Ascending aorta (tissue), 2 donors: ENCODE measurements around the gene PRLR. TPM values are rescaled to one million over a fixed set of nuclear protein-coding genes. Genes with fewer than 3 reads are reported as not detected.

Experiments
- DNase-seq, 2 donors: peaks; one replicate each; pipeline ENCODE4 v3.0.0-alpha.2; 2019; ENCODE audit warnings: low spot score in 2 of 2
- H3K27ac ChIP-seq, 2 donors: fragments of 200-600 bp; sonication (generic); one replicate each; pipeline ENCODE4 v1.5.1; 2016 to 2017; ENCODE audit warnings: mild to moderate bottlenecking in 1 of 2
- H3K27me3 ChIP-seq: fragments of 200-600 bp; sonication (generic); one replicate; pipeline ENCODE4 v1.5.1; 2017
- H3K36me3 ChIP-seq, 2 donors: fragments of 200-600 bp; sonication (generic); one replicate each; pipeline ENCODE4 v1.5.1; 2016
- H3K4me1 ChIP-seq, 2 donors: fragments of 200-600 bp; sonication (generic); one replicate each; pipeline ENCODE4 v1.5.1; 2016 to 2017; ENCODE audit warnings: mild to moderate bottlenecking in 1 of 2
- H3K4me3 ChIP-seq, 2 donors: fragments of 200-600 bp; sonication (generic); one replicate each; pipeline ENCODE4 v1.5.1; 2016 to 2017; ENCODE audit warnings: mild to moderate bottlenecking in 1 of 2
- H3K9me3 ChIP-seq, 2 donors: fragments of 200-600 bp; sonication (generic); one replicate each; pipeline ENCODE4 v1.5.1; 2016
- intact Hi-C: fragments of 100-400 bp; cut with DNase I; formaldehyde crosslinking; loops from one replicate; pipeline ENCODE4 v1.15.1; 2023
- total RNA-seq: library from RNA; depleted of rRNA; stranded (reverse); fragments of >200 nt; gene quantifications from one replicate; pipeline ENCODE4 v1.1.0, GENCODE V29; 2016
- TF ChIP-seq, protein P1 (sequence below), 3 experiments: fragments of 200-600 bp in 2 of 3; fragments of 450-650 bp in 1 of 3; sonication (generic) in 2 of 3; IDR thresholded peaks; one replicate each; pipeline ENCODE4 v1.5.1; 2016 to 2019; ENCODE audit warnings: antibody characterized with exemption in 3 of 3, mild to moderate bottlenecking in 1 of 3, moderate library complexity in 1 of 3

The PRLR gene
- total RNA-seq, 1 donor from 2014 or later: 0.43 TPM

DNA sequence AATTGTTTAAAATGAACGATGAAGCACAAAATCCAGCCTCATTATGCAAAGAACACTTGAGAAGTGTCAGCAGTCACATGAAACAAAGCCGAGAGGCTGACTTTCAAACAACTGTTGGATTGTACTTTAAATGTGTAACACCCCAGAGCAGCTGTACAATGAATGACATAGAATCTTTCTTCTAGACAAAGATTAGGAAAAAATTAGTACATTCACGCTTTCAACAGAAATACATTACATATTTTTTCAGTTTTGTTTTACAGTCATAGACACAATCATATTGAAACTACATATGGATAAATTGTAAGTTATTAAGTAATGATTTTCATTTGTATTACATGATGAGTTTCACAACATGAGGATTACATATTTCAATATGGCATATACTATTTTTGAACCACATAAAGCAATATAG is 171.9 kb downstream of the PRLR start:
- Histone ChIP-seq H3K9me3 (no peaks in the 10 kb centered on the region), H3K27me3 (no peaks in the 10 kb centered on the region), H3K27ac (no peak overlapping the region), H3K4me3 (no peak overlapping the region), H3K4me1 (no peaks in the 10 kb centered on the region), H3K36me3 (no peaks in the 10 kb centered on the region)
- TF ChIP-seq, protein P1, sequence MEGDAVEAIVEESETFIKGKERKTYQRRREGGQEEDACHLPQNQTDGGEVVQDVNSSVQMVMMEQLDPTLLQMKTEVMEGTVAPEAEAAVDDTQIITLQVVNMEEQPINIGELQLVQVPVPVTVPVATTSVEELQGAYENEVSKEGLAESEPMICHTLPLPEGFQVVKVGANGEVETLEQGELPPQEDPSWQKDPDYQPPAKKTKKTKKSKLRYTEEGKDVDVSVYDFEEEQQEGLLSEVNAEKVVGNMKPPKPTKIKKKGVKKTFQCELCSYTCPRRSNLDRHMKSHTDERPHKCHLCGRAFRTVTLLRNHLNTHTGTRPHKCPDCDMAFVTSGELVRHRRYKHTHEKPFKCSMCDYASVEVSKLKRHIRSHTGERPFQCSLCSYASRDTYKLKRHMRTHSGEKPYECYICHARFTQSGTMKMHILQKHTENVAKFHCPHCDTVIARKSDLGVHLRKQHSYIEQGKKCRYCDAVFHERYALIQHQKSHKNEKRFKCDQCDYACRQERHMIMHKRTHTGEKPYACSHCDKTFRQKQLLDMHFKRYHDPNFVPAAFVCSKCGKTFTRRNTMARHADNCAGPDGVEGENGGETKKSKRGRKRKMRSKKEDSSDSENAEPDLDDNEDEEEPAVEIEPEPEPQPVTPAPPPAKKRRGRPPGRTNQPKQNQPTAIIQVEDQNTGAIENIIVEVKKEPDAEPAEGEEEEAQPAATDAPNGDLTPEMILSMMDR (IDR thresholded peaks at IDR 0.05): no peak
- intact Hi-C loops: no loop called here
- no peak for DNase-seq

DNA sequence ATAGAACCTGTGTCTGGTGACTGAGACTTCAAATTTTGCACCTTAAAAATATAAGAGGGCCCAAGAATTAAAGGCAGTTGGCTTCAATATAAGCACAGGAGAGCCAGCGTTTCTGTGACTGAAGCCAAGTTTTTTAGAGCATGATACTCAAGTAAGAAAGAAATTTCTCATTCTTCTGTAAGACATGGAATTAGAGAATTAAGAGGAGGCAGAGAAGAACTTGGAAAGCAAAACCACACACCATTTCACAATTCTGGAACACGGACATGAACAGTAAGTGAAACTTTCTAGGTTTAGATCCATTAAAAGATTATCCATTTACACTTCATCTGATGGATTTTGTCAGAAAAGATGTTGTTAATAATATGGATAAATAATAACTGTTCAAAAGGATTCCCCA is 173.6 kb downstream of the PRLR start:
- TF ChIP-seq, protein P1 (IDR thresholded peaks at IDR 0.05): no peak
- H3K36me3 ChIP-seq: no peaks in the 10 kb centered on the region
- no peaks in the 10 kb centered on the region for H3K9me3 ChIP-seq
- DNase-seq: no peak
- H3K27me3 ChIP-seq: no peaks in the 10 kb centered on the region
- H3K27ac ChIP-seq: no peak overlapping the region
- no peak overlapping the region for H3K4me3 ChIP-seq
- intact Hi-C loops: no loop called here
- no peaks in the 10 kb centered on the region for H3K4me1 ChIP-seq

DNA sequence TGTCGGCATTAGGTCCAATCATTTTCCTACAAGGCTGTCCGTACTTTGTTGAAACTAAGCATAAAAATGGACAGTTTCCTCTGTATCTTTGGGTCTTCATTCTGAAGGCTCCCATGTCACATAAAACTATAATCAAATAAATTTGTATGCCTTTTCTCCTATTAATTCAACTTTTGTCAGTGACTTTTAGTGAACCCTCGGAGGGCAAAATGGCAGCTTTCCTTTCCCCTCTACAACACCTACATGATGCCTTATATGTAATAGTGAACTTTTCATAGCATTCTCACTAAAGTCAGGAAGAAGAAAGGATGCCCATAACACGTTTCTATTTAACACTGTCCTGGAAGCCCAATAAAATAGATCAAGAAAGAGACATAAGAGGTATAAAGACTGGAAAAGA is 177.4 kb downstream of the PRLR start:
- H3K9me3 ChIP-seq: no peaks in the 10 kb centered on the region
- H3K27me3 ChIP-seq: no peaks in the 10 kb centered on the region
- TF ChIP-seq, protein P1 (IDR thresholded peaks at IDR 0.05): no peak
- no peak for DNase-seq
- H3K4me1 ChIP-seq: no peaks in the 10 kb centered on the region
- no peaks in the 10 kb centered on the region for H3K36me3 ChIP-seq
- no peak overlapping the region for H3K4me3 ChIP-seq
- intact Hi-C loops: no loop called here
- no peak overlapping the region for H3K27ac ChIP-seq

DNA sequence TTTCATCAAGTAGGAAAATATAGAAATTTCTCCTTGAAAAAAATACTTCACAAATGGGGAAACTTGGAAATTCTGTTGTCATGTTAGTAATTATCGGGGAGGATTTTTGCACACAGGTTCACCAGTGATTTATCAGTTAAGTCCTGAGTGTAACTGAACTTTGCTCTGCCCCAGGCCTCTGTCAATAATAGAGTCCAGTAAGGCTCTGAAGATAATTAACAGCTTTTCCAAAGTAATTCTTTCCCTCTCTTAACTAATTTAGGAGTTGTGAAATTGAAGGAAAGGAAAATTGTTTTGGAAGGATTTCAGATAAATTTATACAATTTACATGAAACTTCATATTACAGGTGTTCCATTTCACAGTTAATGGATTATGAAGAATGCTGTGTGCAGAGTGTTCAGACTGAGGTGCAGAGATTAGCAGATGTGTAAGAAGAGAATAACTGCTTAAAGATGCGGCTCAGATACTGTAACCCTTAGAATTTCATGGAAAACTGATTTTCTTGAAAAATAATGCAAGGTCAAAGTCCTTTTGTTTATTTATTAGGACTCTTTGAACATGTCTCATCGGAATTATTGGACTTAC is 179.7 kb downstream of the PRLR start:
- Histone ChIP-seq H3K9me3 (no peaks in the 10 kb centered on the region), H3K4me1 (no peaks in the 10 kb centered on the region), H3K27me3 (no peaks in the 10 kb centered on the region), H3K36me3 (no peaks in the 10 kb centered on the region), H3K4me3 (no peak overlapping the region), H3K27ac (no peak overlapping the region)
- no peak for DNase-seq
- TF ChIP-seq, protein P1 (IDR thresholded peaks at IDR 0.05): no peak
- intact Hi-C loops: no loop called here

DNA sequence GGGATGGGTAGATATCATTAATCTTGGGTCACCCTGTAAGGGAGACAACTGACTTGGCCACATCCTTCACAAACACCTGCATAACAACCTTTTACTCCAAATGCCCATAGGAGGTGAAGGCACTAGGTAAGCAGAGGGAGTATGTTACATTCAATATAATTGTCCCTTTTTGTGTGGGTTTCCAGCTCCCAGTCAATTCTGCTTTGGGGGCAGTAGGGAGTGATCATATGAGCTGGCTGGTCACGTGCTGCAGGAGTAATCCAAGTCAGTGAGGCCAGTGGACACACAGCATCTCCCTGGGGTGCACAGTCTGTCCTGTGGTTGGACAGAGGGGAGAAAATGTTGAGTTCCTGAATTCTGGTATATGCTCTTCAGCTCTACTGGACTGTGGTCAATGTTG is 181.4 kb downstream of the PRLR start:
- no peaks in the 10 kb centered on the region for H3K4me1 ChIP-seq
- no peak overlapping the region for H3K4me3 ChIP-seq
- no peak for DNase-seq
- H3K27ac ChIP-seq: no peak overlapping the region
- no peaks in the 10 kb centered on the region for H3K9me3 ChIP-seq
- H3K36me3 ChIP-seq: no peaks in the 10 kb centered on the region
- H3K27me3 ChIP-seq: no peaks in the 10 kb centered on the region
- TF ChIP-seq, protein P1 (IDR thresholded peaks at IDR 0.05): no peak
- intact Hi-C loops: no loop called here
